Fibroblast of skin of right quadriceps (primary cell): ENCODE results near the gene DNMT3L.
"Not testable (repeated sequence)": the region's sequence is repeated elsewhere in the genome, so short reads cannot be mapped to it uniquely, and the experiment has no call there.

Source experiments
- DNase-seq: peaks from one replicate; pipeline ENCODE4 v3.0.0-alpha.2; 2013

The DNMT3L gene

GRCh38 chr21:44241281-44241680 is 20.4 kb downstream of the DNMT3L start:
- not testable (repeated sequence) for DNase-seq

GRCh38 chr21:44240842-44241241 is 20.9 kb downstream of the DNMT3L start, which contains the start of gene ICOSLG:
Gene ICOSLG (minus strand): TSS chr21:44240943. CDS start chr21:44240817, 126 bp downstream.
- DNase-seq = not testable (repeated sequence)

- not testable (repeated sequence) for DNase-seq
Measured at GRCh38 chr21:44240353-44240752, 21.3 kb downstream of the DNMT3L start.

- DNase-seq = not testable (repeated sequence)
Measured at GRCh38 chr21:44229561-44229960, 32.1 kb downstream of the DNMT3L start.

- DNase-seq = not testable (repeated sequence)
Measured at GRCh38 chr21:44228109-44228508, 33.6 kb downstream of the DNMT3L start.

GRCh38 chr21:44227614-44228013 is 34.1 kb downstream of the DNMT3L start:
- DNase-seq = not testable (repeated sequence)

- DNase-seq = not testable (repeated sequence)
Measured at GRCh38 chr21:44225605-44226004, 36.1 kb downstream of the DNMT3L start.

GRCh38 chr21:44223334-44223733 is 38.4 kb downstream of the DNMT3L start:
- not testable (repeated sequence) for DNase-seq

- not testable (repeated sequence) for DNase-seq
Measured at GRCh38 chr21:44220674-44221073, 41.0 kb downstream of the DNMT3L start.

- DNase-seq = not testable (repeated sequence)
Measured at GRCh38 chr21:44218461-44218860, 43.2 kb downstream of the DNMT3L start.

GRCh38 chr21:44211978-44212377 is 49.7 kb downstream of the DNMT3L start:
- DNase-seq = not testable (repeated sequence)

- DNase-seq = not testable (repeated sequence)
Measured at GRCh38 chr21:44211574-44211973, 50.1 kb downstream of the DNMT3L start.

- peak; percentile 0 for DNase-seq
Measured at GRCh38 chr21:44207860-44208646, 53.6 kb downstream of the DNMT3L start.

GRCh38 chr21:44206698-44207676 is 54.7 kb downstream of the DNMT3L start:
- DNase-seq = not testable (repeated sequence)

GRCh38 chr21:44206187-44206586 is 55.5 kb downstream of the DNMT3L start:
- DNase-seq = not testable (repeated sequence)

- DNase-seq = not testable (repeated sequence)
Measured at GRCh38 chr21:44202590-44203299, 59.0 kb downstream of the DNMT3L start.

- DNase-seq = not testable (repeated sequence)
Measured at GRCh38 chr21:44199997-44200396, 61.7 kb downstream of the DNMT3L start.

GRCh38 chr21:44199448-44199847 is 62.2 kb downstream of the DNMT3L start:
- DNase-seq = no peak

- not testable (repeated sequence) for DNase-seq
Measured at GRCh38 chr21:44197156-44197516, 64.6 kb downstream of the DNMT3L start.
